VCaP (cell line): Measurements from ENCODE around the gene TNIK.

Experiments used
- H3K27ac ChIP-seq: fragments of 450-650 bp; 2 replicates; pipeline ENCODE4 v1.5.1; 2017
- TF ChIP-seq, protein P1 (sequence below): fragments of 450-650 bp; conservative IDR thresholded peaks from 2 replicates; pipeline ENCODE4 v1.5.1; 2017; ENCODE audit warnings: mild to moderate bottlenecking, moderate library complexity

The TNIK gene

GRCh38 chr3:171198781-171199472, 261.3 kb downstream of the TNIK start:
- no peak overlapping the region for H3K27ac ChIP-seq

DNA sequence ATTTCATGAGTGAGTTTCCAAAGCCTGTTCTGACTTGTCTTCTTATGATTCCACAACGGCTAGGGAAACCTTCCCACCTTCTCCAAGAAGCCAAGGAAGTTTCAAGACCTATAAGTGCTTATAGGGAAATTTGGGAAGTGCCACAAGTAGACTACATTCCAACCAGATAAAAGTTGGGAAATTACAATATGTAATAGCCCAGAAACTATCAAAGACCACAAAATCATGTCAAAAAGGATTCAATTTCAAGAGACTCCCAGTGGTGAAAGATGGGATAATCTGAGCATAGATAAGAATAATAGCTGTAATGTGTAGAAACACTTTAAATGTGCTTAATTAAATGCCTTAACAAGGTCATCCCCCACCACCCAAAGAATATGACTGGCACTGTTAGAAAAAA, 264.5 kb downstream of the TNIK start:
- H3K27ac ChIP-seq: no peak overlapping the region
- TF ChIP-seq, protein P1, sequence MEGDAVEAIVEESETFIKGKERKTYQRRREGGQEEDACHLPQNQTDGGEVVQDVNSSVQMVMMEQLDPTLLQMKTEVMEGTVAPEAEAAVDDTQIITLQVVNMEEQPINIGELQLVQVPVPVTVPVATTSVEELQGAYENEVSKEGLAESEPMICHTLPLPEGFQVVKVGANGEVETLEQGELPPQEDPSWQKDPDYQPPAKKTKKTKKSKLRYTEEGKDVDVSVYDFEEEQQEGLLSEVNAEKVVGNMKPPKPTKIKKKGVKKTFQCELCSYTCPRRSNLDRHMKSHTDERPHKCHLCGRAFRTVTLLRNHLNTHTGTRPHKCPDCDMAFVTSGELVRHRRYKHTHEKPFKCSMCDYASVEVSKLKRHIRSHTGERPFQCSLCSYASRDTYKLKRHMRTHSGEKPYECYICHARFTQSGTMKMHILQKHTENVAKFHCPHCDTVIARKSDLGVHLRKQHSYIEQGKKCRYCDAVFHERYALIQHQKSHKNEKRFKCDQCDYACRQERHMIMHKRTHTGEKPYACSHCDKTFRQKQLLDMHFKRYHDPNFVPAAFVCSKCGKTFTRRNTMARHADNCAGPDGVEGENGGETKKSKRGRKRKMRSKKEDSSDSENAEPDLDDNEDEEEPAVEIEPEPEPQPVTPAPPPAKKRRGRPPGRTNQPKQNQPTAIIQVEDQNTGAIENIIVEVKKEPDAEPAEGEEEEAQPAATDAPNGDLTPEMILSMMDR: no peak

More at GRCh38 chr3:171198781-171199472, 261.3 kb downstream of the TNIK start:
- TF ChIP-seq, protein P1: no peak

DNA sequence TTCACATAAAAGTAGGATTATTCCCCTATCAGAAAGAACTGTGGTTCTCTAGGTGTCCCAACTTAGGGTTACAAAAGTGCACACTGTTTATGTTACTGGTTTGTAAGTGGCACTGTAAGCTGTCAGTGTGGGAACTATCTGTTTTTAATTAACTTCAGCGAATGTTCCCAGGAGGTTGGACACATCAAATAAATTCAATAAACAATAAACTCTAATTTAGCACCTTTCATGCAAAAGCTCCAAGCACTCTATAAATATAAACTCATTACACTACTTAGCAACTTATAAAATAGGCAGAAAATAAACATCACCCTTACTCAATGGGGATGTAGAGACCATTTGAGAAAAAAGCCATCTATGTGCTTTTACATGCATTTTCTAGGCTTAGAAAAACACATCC, 265.2 kb downstream of the TNIK start:
- TF ChIP-seq, protein P1: no peak
- no peak overlapping the region for H3K27ac ChIP-seq

GRCh38 chr3:171193693-171194092, 266.5 kb downstream of the TNIK start:
- H3K27ac ChIP-seq: no peak overlapping the region
- TF ChIP-seq, protein P1: no peak

- TF ChIP-seq, protein P1: no peak
- H3K27ac ChIP-seq: no peak overlapping the region
These were observed 267.9 kb downstream of the TNIK start for GRCh38 chr3:171192176-171192854.

DNA sequence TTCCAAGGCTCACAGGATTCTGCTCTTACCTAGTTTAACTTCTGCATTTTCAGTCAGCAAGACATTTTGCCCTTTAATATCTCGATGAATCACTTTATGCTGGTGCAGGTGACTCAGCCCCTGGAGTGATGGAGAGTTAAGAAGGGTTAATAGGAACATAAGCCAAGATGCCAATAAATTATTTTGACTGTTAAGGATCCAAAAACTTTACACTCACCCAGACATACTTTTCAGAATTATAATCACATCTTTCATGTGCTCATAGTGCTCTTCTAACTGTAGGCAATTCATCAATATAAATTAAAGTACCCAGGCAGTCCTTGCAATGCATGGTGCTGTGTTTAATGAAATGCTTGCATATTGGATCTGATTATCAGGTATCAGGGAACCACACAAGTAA, 269.5 kb downstream of the TNIK start:
- TF ChIP-seq, protein P1: no peak
- H3K27ac ChIP-seq: no peak overlapping the region

DNA sequence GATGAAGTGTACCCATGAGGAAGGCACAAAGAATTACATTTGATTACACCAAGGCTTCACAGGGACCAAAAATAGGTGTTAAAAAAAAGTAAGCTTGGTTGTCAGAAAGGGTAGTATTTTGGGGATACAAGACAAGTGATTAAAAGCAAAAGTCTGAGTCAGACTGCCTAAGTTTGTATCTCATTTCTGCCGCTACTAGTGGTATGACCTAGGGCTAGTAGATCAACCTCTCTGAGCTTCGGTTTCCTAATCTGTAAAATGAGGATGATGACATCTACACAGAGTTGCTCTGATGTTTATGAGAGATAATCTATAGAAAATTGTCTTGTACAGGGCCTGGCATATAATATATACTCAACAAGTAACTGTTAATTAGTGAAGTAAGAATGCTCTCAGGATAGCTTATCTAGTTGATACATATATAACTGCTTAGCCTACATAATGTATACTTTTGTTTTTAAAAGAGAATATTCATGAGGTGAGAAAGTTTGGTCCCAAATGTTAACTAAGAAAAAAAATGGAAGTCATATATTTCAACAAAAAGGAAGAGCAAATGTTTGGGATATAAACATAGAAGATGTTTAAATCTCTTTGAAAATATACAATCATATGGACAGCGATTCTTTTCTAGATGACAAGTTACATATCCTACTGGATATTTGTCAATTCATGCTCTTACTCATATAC, 270.7 kb downstream of the TNIK start:
- TF ChIP-seq, protein P1: no peak
- no peak overlapping the region for H3K27ac ChIP-seq
